Measurements from ENCODE around the gene SPRR3. TPM values are rescaled to one million over a fixed set of nuclear protein-coding genes. Genes with fewer than 3 reads are reported as not detected.

Gene SPRR3
- total RNA-seq, 4 donors from 2014 or later = not detected

DNA sequence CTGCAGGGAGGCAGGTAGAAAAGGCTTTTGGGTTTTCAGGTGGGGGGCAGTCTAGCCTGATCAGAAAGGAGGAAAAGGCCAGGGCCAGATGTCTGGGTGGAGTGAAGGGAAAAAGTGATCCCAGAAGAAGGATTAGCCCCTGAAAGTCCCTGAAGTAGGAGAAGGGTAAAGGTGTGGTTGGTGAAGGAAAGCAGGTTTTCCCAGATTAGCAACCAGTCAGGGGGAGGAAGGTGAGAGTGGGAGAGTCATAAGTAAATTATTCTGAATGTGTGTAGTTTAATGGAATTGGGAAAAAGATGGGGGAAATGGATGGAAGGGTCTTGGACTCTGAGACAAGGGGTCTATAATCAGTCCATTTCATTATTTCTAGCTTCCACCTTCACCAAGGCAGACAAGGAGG lies 18.3 kb upstream of the SPRR3 start:
- TF ChIP-seq, protein P1, sequence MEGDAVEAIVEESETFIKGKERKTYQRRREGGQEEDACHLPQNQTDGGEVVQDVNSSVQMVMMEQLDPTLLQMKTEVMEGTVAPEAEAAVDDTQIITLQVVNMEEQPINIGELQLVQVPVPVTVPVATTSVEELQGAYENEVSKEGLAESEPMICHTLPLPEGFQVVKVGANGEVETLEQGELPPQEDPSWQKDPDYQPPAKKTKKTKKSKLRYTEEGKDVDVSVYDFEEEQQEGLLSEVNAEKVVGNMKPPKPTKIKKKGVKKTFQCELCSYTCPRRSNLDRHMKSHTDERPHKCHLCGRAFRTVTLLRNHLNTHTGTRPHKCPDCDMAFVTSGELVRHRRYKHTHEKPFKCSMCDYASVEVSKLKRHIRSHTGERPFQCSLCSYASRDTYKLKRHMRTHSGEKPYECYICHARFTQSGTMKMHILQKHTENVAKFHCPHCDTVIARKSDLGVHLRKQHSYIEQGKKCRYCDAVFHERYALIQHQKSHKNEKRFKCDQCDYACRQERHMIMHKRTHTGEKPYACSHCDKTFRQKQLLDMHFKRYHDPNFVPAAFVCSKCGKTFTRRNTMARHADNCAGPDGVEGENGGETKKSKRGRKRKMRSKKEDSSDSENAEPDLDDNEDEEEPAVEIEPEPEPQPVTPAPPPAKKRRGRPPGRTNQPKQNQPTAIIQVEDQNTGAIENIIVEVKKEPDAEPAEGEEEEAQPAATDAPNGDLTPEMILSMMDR (IDR thresholded peaks at IDR 0.05; ENCODE audit: low read depth) = no peak

GRCh38 chr1:152983743-152984142 lies 17.8 kb upstream of the SPRR3 start, which contains the start of gene SPRR1A:
Gene SPRR1A, plus strand, starts transcription at chr1:152984081. Its CDS starts 1,150 bp downstream, at chr1:152985231.
- TF ChIP-seq, protein P1 (IDR thresholded peaks at IDR 0.05; ENCODE audit: low read depth) = no peak

DNA sequence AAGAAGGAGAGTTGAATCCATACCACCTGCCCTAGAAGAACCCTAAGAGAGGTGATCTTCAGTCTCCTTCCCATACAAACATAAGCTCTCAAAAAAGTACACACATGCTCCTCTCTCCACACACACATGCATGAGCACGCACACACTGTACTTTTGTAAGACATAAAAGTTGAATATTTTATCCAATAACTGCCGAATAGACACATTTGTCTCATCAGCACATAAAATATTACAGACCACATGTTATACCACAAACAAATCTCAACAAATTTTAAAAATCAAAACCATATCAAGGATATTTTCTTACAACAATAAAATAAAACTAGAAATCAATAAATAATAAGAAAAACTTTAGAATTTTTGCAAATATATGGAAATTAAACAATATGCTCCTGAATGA lies 15.0 kb upstream of the SPRR3 start:
- TF ChIP-seq, protein P1 (IDR thresholded peaks at IDR 0.05; ENCODE audit: low read depth) = no peak

DNA sequence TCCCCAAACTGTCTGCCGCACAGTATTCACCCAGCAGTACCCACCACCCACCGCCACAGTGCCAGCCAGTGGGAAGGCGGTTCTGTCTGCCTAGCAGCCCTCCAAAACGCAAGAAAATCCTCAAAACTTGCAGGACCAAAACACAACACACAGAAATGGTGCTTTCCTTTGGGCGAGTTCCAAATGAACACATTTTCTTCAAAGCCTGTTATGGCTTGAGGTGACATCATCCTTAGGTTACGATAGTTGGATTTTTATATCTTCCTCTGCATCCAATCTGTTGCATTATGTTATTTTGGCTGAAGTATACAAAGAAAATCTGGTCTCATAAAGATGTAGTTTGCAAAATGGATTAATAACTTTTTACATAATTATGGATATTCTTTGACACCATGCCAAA lies 8.4 kb upstream of the SPRR3 start:
- TF ChIP-seq, protein P1 (IDR thresholded peaks at IDR 0.05; ENCODE audit: low read depth) = no peak

GRCh38 chr1:152995842-152996241 lies 5.7 kb upstream of the SPRR3 start:
- TF ChIP-seq, protein P1 (IDR thresholded peaks at IDR 0.05; ENCODE audit: low read depth) = no peak

- TF ChIP-seq, protein P1 (IDR thresholded peaks at IDR 0.05; ENCODE audit: low read depth) = no peak
Measured at GRCh38 chr1:152996633-152997400, 4.7 kb upstream of the SPRR3 start.

GRCh38 chr1:152997901-152998300 lies 3.6 kb upstream of the SPRR3 start:
- TF ChIP-seq, protein P1 (IDR thresholded peaks at IDR 0.05; ENCODE audit: low read depth) = no peak
